Thyroid gland (tissue), 4 donors: ENCODE results near the gene CFAP99.

Experiments used
- CTCF ChIP-seq, 6 experiments: fragments of 200-600 bp in 3 of 6; fragments of 450-650 bp in 3 of 6; sonication (generic) in 3 of 6; IDR thresholded peaks; one replicate each; pipeline ENCODE4 v1.5.1; 2016 to 2019; ENCODE audit warnings: antibody characterized with exemption in 6 of 6, mild to moderate bottlenecking in 2 of 6, inconsistent platforms in 1 of 6, moderate library complexity in 1 of 6
- POLR2A ChIP-seq, 2 donors: fragments of 450-650 bp; IDR thresholded peaks; one replicate each; pipeline ENCODE4 v1.6.1; 2017; ENCODE audit warnings: antibody characterized with exemption in 2 of 2, mild to moderate bottlenecking in 2 of 2, moderate library complexity in 1 of 2

GRCh38 chr4:2443956-2444740 lies 25.4 kb downstream of the CFAP99 start:
- no peak for TF ChIP-seq POLR2A (IDR thresholded peaks at IDR 0.05)
- TF ChIP-seq CTCF (IDR thresholded peaks at IDR 0.05), result no peak
